WTC11 (cell line): ENCODE results near the gene CACNA2D3.

Experiments used
- CTCF ChIP-seq: fragments of 200-600 bp; IDR thresholded peaks from 2 replicates; pipeline ENCODE4 v1.8.0; 2022; ENCODE audit warnings: antibody characterized with exemption
- FOXP4 ChIP-seq: sonication (generic); formaldehyde crosslinking; IDR thresholded peaks from 2 replicates; pipeline ENCODE4 v1.8.0; 2022; ENCODE audit warnings: mild to moderate bottlenecking, missing genetic modification reagents
- JUN ChIP-seq: sonication (generic); formaldehyde crosslinking; IDR thresholded peaks from 2 replicates; pipeline ENCODE4 v1.8.0; 2023; ENCODE audit warnings: mild to moderate bottlenecking, missing genetic modification reagents
- MXD4 ChIP-seq: fragments of 250-450 bp; sonication (Bioruptor Pico); IDR thresholded peaks from 2 replicates; pipeline ENCODE4 v1.8.0; 2021; ENCODE audit warnings: mild to moderate bottlenecking, moderate library complexity, borderline replicate concordance
- SP1 ChIP-seq: sonication (generic); formaldehyde crosslinking; conservative IDR thresholded peaks from 2 replicates; pipeline ENCODE4 v1.8.1; 2022; ENCODE audit warnings: missing genetic modification reagents
- ZNF121 ChIP-seq: sonication (generic); formaldehyde crosslinking; IDR thresholded peaks from 2 replicates; pipeline ENCODE4 v1.8.0; 2023; ENCODE audit warnings: missing genetic modification reagents
- ZNF138 ChIP-seq: sonication (generic); formaldehyde crosslinking; conservative IDR thresholded peaks from 2 replicates; pipeline ENCODE4 v1.8.1; 2022; ENCODE audit warnings: mild to moderate bottlenecking, moderate library complexity, missing genetic modification reagents

GRCh38 chr3:54240309-54240708, 118.0 kb downstream of the CACNA2D3 start:
- TF ChIP-seq FOXP4 (CRISPR knock-in tag) (no peak), MXD4 (CRISPR knock-in tag) (no peak), CTCF (no peak), ZNF121 (CRISPR knock-in tag) (no peak), SP1 (CRISPR knock-in tag) (no peak), JUN (CRISPR knock-in tag) (no peak), ZNF138 (CRISPR knock-in tag) (no peak)
